ENCODE data around the gene CENPF. TPM values are rescaled to one million over a fixed set of nuclear protein-coding genes. Genes with fewer than 3 reads are reported as not detected.

The CENPF gene
- total RNA-seq, 4 donors from 2014 or later, result 0.88 to 4.1 (median 2.4) TPM

GRCh38 chr1:214638997-214639396 lies 36.0 kb downstream of the CENPF start:
- no peak for ATAC-seq (ENCODE audit: low FRiP score)
- no peak for TF ChIP-seq CTCF (IDR thresholded peaks at IDR 0.05)
- DNase-seq (ENCODE audit: low spot score), result no peak

- TF ChIP-seq CTCF (IDR thresholded peaks at IDR 0.05), result no peak
- DNase-seq (ENCODE audit: low spot score) (no peak), ATAC-seq (ENCODE audit: low FRiP score) (no peak)
Observed at GRCh38 chr1:214640431-214641213, 37.6 kb downstream of the CENPF start.

GRCh38 chr1:214641214-214641895 lies 38.4 kb downstream of the CENPF start:
- ATAC-seq (ENCODE audit: low FRiP score) (no peak), DNase-seq (ENCODE audit: low spot score) (no peak)
- no peak for TF ChIP-seq CTCF (IDR thresholded peaks at IDR 0.05)

- ATAC-seq (ENCODE audit: low FRiP score), result no peak
- no peak for TF ChIP-seq CTCF (IDR thresholded peaks at IDR 0.05)
- DNase-seq (ENCODE audit: low spot score), result no peak
Observed at GRCh38 chr1:214643030-214643429, 40.0 kb downstream of the CENPF start.

GRCh38 chr1:214645712-214646111 lies 42.7 kb downstream of the CENPF start:
- ATAC-seq (ENCODE audit: low FRiP score), result no peak
- DNase-seq (ENCODE audit: low spot score), result no peak
- no peak for TF ChIP-seq CTCF (IDR thresholded peaks at IDR 0.05)

GRCh38 chr1:214648801-214649200 lies 45.8 kb downstream of the CENPF start:
- no peak for ATAC-seq (ENCODE audit: low FRiP score)
- DNase-seq (ENCODE audit: low spot score), result no peak
- no peak for TF ChIP-seq CTCF (IDR thresholded peaks at IDR 0.05)

- DNase-seq (ENCODE audit: low spot score) (no peak), ATAC-seq (ENCODE audit: low FRiP score) (no peak)
- no peak for TF ChIP-seq CTCF (IDR thresholded peaks at IDR 0.05)
Observed at GRCh38 chr1:214649607-214650006, 46.6 kb downstream of the CENPF start.

Data from omental fat pad (tissue), 4 donors.